ENCODE measurements around the gene CNOT6. TPM values are rescaled to one million over a fixed set of nuclear protein-coding genes. Genes with fewer than 3 reads are reported as not detected.
A peak's percentile ranks its signal among the peaks of the same experiment; 100 is the strongest.
"Not testable (repeated sequence)": the region's sequence is repeated elsewhere in the genome, so short reads cannot be mapped to it uniquely, and the experiment has no call there.

Gene CNOT6
- total RNA-seq, 1 experiment from 2014 or later = 32.8 TPM

DNA sequence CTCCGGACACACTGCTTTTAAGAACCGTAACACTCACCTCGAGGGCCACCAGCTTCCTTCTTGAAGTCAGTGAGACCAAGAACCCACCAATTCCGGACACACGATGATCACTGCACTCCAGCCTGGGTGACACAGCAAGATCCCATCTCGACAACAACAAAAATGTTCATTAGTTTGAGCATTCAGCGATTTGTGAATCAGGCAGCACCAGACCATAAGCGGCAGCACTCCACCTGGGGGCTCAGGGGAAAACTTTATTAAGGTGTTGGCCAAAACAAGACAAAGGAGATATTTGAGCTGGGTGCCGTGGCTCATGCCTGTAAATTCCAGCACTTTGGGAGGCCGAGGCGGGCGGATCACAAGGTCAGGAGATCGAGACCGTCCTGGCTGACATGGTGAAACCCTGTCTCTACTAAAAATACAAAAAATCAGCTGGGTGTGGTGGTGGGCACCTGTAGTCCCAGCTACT is 34.5 kb upstream of the CNOT6 start:
- H3K9me3 ChIP-seq (ENCODE audit: control insufficient read depth, insufficient read depth, low read depth, low read length); BruUV-seq (replicated peaks); H3K27me3 ChIP-seq (ENCODE audit: control insufficient read depth, insufficient read depth, low read length); CTCF ChIA-PET; H3K36me3 ChIP-seq (ENCODE audit: control insufficient read depth, insufficient read depth, low read length); ATAC-seq; POLR2A ChIA-PET; DNase-seq (ENCODE audit: low read depth, low spot score); in situ Hi-C loops (cut with HindIII; ENCODE audit: low pct_unique_long_range_greater_than_20kb, low sequenced_read_pairs); H3K4me3 ChIP-seq (ENCODE audit: low read depth in 2 of 2, low read length in 2 of 2); H3K4me1 ChIP-seq (ENCODE audit: control insufficient read depth, insufficient read depth, low read length); intact Hi-C loops (cut with micrococcal nuclease; ENCODE audit: unreplicated experiment); H3K27ac ChIP-seq (ENCODE audit: low read length): not testable (repeated sequence)

DNA sequence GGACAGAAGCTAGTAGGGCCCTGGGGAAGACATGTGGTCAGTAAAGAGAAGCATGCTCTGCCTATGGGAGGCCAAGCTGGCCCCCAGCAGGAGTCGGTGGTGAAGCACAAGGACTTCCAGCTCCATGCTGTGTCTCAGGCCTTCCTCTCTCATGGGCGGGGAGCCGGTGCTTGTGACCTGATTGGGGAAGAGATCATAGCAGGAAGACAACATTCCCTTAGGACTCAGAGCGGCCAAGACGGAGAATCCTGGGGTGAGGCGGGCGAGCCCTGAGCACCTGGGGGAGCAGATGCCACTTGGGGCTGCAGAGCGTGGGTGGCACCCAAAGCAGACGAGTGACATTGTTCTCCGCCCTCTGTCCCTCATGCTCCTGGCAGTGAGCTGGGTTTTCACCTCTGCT is 33.3 kb upstream of the CNOT6 start:
- Histone ChIP-seq H3K9me3 (ENCODE audit: control insufficient read depth, insufficient read depth, low read depth, low read length) (no peaks in the 10 kb centered on the region), H3K27ac (ENCODE audit: low read length) (no peak overlapping the region), H3K4me1 (ENCODE audit: control insufficient read depth, insufficient read depth, low read length) (no peaks in the 10 kb centered on the region), H3K36me3 (ENCODE audit: control insufficient read depth, insufficient read depth, low read length) (no peaks in the 10 kb centered on the region), H3K27me3 (ENCODE audit: control insufficient read depth, insufficient read depth, low read length) (no peaks in the 10 kb centered on the region), H3K4me3 (ENCODE audit: low read depth in 2 of 2, low read length in 2 of 2) (no peak overlapping the region)
- 0 out of 2 replicates have a peak, but pooled peaks have one; percentile 12 for ATAC-seq
- TF ChIP-seq POLR2AphosphoS5 (IDR thresholded peaks at IDR 0.05; ENCODE audit: low read depth, low read length) (no peak), SIN3A (IDR thresholded peaks at IDR 0.05; ENCODE audit: borderline replicate concordance, insufficient read depth, low read depth, low read length) (no peak), CTCF (IDR thresholded peaks at IDR 0.05) (no peak), TCF7L2 (IDR thresholded peaks at IDR 0.05; ENCODE audit: low read depth, low read length) (no peak)
- TF ChIP-seq, protein P1, sequence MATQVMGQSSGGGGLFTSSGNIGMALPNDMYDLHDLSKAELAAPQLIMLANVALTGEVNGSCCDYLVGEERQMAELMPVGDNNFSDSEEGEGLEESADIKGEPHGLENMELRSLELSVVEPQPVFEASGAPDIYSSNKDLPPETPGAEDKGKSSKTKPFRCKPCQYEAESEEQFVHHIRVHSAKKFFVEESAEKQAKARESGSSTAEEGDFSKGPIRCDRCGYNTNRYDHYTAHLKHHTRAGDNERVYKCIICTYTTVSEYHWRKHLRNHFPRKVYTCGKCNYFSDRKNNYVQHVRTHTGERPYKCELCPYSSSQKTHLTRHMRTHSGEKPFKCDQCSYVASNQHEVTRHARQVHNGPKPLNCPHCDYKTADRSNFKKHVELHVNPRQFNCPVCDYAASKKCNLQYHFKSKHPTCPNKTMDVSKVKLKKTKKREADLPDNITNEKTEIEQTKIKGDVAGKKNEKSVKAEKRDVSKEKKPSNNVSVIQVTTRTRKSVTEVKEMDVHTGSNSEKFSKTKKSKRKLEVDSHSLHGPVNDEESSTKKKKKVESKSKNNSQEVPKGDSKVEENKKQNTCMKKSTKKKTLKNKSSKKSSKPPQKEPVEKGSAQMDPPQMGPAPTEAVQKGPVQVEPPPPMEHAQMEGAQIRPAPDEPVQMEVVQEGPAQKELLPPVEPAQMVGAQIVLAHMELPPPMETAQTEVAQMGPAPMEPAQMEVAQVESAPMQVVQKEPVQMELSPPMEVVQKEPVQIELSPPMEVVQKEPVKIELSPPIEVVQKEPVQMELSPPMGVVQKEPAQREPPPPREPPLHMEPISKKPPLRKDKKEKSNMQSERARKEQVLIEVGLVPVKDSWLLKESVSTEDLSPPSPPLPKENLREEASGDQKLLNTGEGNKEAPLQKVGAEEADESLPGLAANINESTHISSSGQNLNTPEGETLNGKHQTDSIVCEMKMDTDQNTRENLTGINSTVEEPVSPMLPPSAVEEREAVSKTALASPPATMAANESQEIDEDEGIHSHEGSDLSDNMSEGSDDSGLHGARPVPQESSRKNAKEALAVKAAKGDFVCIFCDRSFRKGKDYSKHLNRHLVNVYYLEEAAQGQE (IDR thresholded peaks at IDR 0.05; ENCODE audit: insufficient read depth in 1 of 2, low read depth in 2 of 2, low read length in 1 of 2) = no peak
- DNase-seq (ENCODE audit: low read depth, low spot score) = no peak
- intact Hi-C loops (cut with micrococcal nuclease; ENCODE audit: unreplicated experiment) (no loop called here), in situ Hi-C loops (cut with HindIII; ENCODE audit: low pct_unique_long_range_greater_than_20kb, low sequenced_read_pairs) (no loop called here)
- POLR2A ChIA-PET = no interaction called here
- CTCF ChIA-PET = interaction anchor here (0.5 kb wide), 1 partner anchor 13 kb away, joined by 6 read pairs; no protein-coding TSS in a partner anchor
- BruUV-seq (replicated peaks) = no TSS peak

DNA sequence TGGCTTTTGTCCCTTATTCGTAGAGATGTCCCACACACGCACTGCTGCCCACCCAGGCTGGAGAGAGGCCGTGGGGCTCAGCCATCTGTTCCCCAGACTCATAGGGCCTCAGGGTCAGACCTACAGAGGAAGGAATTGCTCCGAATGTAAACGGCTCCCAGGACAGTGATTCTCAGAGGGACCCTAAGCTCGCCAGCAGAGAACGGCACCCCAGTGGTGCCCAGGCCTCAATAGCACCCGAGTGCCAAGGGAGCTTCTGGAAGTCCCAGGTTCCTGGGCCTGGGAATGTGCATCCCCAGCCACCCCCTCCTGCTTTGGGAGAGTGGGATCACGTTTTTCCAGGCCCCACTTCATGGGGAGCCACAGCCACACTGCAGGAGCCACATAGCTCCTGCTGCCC is 32.9 kb upstream of the CNOT6 start:
- BruUV-seq (replicated peaks) = no TSS peak
- ChIA-PET POLR2A (no interaction called here), CTCF (interaction anchor here (0.5 kb wide), 1 partner anchor 13 kb away, joined by 6 read pairs; no protein-coding TSS in a partner anchor)
- Histone ChIP-seq H3K27me3 (ENCODE audit: control insufficient read depth, insufficient read depth, low read length) (no peaks in the 10 kb centered on the region), H3K36me3 (ENCODE audit: control insufficient read depth, insufficient read depth, low read length) (no peaks in the 10 kb centered on the region), H3K4me3 (ENCODE audit: low read depth in 2 of 2, low read length in 2 of 2) (no peak overlapping the region), H3K27ac (ENCODE audit: low read length) (no peak overlapping the region), H3K4me1 (ENCODE audit: control insufficient read depth, insufficient read depth, low read length) (no peaks in the 10 kb centered on the region), H3K9me3 (ENCODE audit: control insufficient read depth, insufficient read depth, low read depth, low read length) (no peaks in the 10 kb centered on the region)
- ATAC-seq = no peak
- in situ Hi-C loops (cut with HindIII; ENCODE audit: low pct_unique_long_range_greater_than_20kb, low sequenced_read_pairs) = no loop called here
- TF ChIP-seq, protein P1 (IDR thresholded peaks at IDR 0.05; ENCODE audit: insufficient read depth in 1 of 2, low read depth in 2 of 2, low read length in 1 of 2) = no peak
- TF ChIP-seq CTCF (IDR thresholded peaks at IDR 0.05) (no peak), POLR2AphosphoS5 (IDR thresholded peaks at IDR 0.05; ENCODE audit: low read depth, low read length) (no peak), SIN3A (IDR thresholded peaks at IDR 0.05; ENCODE audit: borderline replicate concordance, insufficient read depth, low read depth, low read length) (no peak), TCF7L2 (IDR thresholded peaks at IDR 0.05; ENCODE audit: low read depth, low read length) (no peak)
- DNase-seq (ENCODE audit: low read depth, low spot score) = no peak
- intact Hi-C loops (cut with micrococcal nuclease; ENCODE audit: unreplicated experiment) = no loop called here
